HFF-Myc (cell line): ENCODE results near the gene SBK3.

Experiments
- DNase-seq: peaks from one replicate; pipeline ENCODE4 v3.0.0-alpha.2; 2011; ENCODE audit warnings: low read depth; ENCODE audit errors: extremely low read depth
- H3K4me3 ChIP-seq: replicated peaks from 2 replicates; pipeline ENCODE4 v1.5.1; 2011; ENCODE audit warnings: low read depth, mild to moderate bottlenecking, control low read depth, low read length
- TF ChIP-seq, protein P1 (sequence below): IDR thresholded peaks from 2 replicates; pipeline ENCODE4 v1.5.1; 2012; ENCODE audit warnings: mild to moderate bottlenecking, low read depth, low read length, control low read depth; ENCODE audit errors: missing control alignments

Gene SBK3, protein sequence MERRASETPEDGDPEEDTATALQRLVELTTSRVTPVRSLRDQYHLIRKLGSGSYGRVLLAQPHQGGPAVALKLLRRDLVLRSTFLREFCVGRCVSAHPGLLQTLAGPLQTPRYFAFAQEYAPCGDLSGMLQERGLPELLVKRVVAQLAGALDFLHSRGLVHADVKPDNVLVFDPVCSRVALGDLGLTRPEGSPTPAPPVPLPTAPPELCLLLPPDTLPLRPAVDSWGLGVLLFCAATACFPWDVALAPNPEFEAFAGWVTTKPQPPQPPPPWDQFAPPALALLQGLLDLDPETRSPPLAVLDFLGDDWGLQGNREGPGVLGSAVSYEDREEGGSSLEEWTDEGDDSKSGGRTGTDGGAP

DNA sequence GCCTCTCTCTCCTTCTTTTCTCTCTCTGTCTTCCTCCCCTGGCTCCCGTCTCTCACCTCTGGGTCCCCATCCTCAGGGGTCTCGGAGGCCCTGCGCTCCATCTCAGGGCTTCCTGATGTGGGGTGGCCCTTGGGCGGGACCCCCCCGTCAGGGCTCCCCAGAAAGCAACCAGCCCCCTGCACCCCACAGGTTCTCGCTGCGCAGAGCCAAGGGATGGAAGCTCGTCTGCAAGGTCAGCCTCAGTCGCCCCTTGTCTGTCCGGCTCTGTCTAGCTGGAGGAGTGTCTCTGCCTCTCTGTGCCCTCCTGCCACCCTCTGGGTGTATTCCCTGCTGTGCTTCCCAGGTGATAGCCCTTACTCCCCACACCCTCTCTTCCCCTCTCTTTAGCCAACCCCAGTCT lies at the start of gene SBK3:
Gene SBK3, minus strand, starts transcription at position 101 of the 400 bp plus-strand sequence. Its CDS starts 0 bp downstream, at position 101.
- no peak within 1 kb of the TSS for H3K4me3 ChIP-seq
- DNase-seq, result no peak
- TF ChIP-seq, protein P1, sequence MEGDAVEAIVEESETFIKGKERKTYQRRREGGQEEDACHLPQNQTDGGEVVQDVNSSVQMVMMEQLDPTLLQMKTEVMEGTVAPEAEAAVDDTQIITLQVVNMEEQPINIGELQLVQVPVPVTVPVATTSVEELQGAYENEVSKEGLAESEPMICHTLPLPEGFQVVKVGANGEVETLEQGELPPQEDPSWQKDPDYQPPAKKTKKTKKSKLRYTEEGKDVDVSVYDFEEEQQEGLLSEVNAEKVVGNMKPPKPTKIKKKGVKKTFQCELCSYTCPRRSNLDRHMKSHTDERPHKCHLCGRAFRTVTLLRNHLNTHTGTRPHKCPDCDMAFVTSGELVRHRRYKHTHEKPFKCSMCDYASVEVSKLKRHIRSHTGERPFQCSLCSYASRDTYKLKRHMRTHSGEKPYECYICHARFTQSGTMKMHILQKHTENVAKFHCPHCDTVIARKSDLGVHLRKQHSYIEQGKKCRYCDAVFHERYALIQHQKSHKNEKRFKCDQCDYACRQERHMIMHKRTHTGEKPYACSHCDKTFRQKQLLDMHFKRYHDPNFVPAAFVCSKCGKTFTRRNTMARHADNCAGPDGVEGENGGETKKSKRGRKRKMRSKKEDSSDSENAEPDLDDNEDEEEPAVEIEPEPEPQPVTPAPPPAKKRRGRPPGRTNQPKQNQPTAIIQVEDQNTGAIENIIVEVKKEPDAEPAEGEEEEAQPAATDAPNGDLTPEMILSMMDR, result no peak

DNA sequence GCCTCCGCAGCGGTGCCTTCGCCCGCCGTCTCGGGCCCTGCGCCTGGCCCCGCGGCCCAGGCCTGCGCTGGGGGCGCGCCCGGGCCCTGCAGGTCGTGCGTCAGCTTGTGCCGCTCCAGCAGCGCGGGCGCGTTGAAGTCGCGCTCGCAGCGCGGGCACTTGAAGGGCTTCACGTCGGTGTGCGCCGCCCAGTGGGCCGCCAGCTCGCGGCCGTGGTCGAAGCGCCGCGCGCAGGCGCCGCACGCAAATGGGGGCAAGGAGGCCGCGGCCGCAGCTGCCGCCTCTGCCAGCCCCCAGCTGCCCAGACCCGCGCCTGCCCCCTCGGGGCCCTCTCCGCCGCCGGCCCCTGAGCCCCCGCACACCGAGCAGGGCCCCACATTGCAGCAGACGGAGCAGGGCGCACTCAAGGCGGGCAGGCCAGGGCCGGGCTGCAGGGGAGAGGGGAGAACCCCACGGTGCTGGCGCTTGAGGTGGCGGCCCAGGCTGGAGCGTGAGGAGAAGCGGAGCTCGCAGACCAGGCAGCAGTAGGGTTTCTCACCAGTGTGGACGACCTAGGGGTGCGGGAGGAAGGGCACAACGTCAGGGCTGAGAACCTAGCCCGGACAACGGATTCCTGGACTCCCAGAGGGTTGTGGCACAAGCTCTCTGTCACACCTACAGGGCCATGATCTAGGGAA lies 47.9 kb upstream of the SBK3 start:
- no peak overlapping the region for H3K4me3 ChIP-seq
- TF ChIP-seq, protein P1, result no peak
- DNase-seq, result no peak

DNA sequence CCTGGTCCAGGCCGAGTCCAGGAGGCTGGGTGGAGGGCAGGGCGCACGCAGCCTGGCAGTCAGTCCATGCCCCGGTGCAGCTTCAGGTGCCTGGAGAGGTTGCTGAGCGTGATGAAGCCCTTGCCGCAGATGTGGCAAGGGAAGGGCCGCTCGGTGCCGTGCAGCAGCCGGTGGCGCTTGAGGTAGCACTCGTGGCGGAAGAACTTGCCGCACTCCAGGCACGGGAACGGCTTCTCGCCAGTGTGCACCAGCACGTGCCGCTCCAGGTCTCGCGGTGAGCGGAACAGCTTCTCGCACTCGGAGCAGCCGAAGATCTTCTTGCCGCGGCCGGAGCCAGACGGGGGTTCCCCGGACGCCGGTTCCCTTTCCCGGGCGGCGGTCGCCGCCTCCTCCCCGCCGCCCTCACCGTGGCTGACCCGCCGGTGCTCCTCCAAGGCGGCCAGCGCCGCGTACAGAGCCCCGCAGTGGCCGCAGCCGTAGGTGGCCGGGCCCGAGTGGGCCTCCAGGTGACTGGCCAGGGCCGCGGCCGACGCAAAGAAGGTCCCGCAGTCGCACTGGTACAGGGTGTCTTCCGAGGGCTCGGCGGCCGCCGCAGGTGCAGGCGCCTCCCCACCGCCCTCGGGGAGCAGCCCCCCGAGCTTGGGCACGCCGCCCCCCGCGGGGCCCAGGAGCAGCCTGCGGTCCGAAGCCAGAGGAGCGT lies 47.2 kb upstream of the SBK3 start:
- TF ChIP-seq, protein P1, result no peak
- no peak overlapping the region for H3K4me3 ChIP-seq
- DNase-seq, result no peak

DNA sequence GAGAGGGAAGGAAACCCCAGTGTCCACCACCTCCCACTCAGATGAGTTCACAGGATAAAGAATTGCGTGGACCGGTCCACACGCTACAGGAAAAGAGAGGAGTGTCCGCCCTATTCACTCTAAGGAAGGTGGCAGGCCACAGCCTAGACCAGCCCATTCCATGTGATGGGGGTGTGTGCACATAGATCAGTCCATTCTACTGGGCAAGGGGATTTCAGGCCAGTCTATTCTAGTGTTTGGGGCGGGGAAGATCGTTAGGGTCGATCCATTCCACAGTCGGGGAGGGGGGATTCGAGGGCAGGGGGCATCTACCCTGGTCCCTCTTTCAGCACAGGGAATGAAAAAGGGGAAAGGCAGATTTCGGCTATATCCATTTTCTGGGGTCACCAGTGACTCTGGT lies 46.2 kb upstream of the SBK3 start:
- no peak for DNase-seq
- TF ChIP-seq, protein P1, result no peak
- no peak overlapping the region for H3K4me3 ChIP-seq

DNA sequence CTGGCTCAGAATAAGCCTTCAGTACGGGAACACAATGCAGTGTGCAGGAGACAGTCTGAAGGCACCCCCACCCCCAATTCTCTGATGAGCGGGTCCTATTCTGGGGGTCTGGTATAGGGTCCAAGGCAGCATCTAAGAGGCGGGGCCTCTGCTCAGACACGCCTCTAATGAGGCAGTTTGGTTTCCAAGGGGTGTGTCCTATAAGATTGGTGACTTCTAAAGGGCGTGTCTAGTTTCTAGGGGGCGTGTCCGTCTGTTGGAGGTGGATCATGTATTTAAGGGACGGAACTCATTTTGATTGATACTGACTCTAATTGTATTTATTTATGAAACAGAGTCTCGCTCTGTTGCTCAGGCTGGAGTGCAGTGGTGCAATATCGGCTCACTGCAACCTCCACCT lies 45.3 kb upstream of the SBK3 start:
- no peak for DNase-seq
- TF ChIP-seq, protein P1, result no peak
- no peak overlapping the region for H3K4me3 ChIP-seq

DNA sequence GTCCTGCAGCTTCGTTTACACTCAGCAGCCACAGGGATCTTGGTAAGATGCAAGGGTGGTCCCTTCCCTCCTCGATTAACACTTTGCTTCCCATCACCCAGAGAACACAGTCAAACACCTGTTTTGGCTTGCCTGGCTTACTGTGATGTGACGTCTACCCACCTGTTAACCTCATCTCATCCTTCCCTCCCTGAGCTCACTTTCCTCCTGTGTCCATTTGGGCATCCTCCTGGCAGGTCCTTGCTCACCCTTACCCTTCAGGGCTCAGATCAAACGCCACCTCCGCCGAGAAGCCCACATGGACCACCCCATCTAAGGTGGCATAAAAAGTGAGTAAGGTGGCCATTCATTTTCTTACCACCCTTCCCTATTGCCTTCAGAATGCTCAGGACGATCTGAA lies 44.8 kb upstream of the SBK3 start:
- TF ChIP-seq, protein P1, result no peak
- DNase-seq, result no peak
- no peak overlapping the region for H3K4me3 ChIP-seq
